K562 (cell line): ENCODE measurements around the gene PDGFC. TPM values are rescaled to one million over a fixed set of nuclear protein-coding genes. Genes with fewer than 3 reads are reported as not detected.

ENCODE experiments used
- ATAC-seq: fragments of 200-7000 bp; cut with Tn5 transposase; 3 replicates; pipeline ENCODE4 v1.9.1; 2020; ENCODE audit warnings: moderate library complexity
- BruUV-seq: library from RNA; stranded (reverse); fragments of 400-500 nt; replicated peaks from 2 replicates; lab custom pipeline; 2021; lab: Mats Ljungman, UMichigan
- CTCF ChIA-PET: fragments of 300-600 bp; formaldehyde crosslinking; extraction: SDS; loops from one replicate; lab custom pipeline; 2021; ENCODE audit warnings: low intra/inter-chr PET ratio; lab: Yijun Ruan, JAX
- POLR2A ChIA-PET: fragments of 300-600, 350-650 bp; sonication (Branson Sonifier 250); formaldehyde crosslinking; extraction: SDS; loops from one replicate; lab custom pipeline; 2021; ENCODE audit warnings: antibody characterized with exemption, inconsistent platforms; lab: Yijun Ruan, JAX
- DNase-seq, 4 experiments: peaks; one replicate each; pipeline versions ENCODE4 v3.0.0 to v3.0.0-alpha.2; 2011 to 2018; ENCODE audit warnings: low spot score in 3 of 4, mixed read lengths in 3 of 4; ENCODE audit errors: extremely low read depth in 1 of 4
- FAIRE-seq: peaks from 2 replicates; lab custom pipeline; 2011; peaks lifted over from hg19 to GRCh38; lab: Jason Lieb, UNC
- H2AFZ ChIP-seq: 2 replicates; pipeline ENCODE4 v1.6.0; 2011; ENCODE audit warnings: low read depth, low read length, control low read depth, inconsistent platforms
- H3K27ac ChIP-seq: fragments of 200-600 bp; 3 replicates; pipeline ENCODE4 v1.8.0; 2011; ENCODE audit warnings: low read depth, mild to moderate bottlenecking, control low read depth, inconsistent platforms, low read length, moderate library complexity, mixed read lengths; ENCODE audit errors: extremely low read depth
- H3K27me3 ChIP-seq, 2 experiments: fragments of 300-600 bp in 1 of 2; 2 replicates in 1 of 2; 3 replicates in 1 of 2; pipeline versions ENCODE4 v1.6.0 to v1.8.0; 2011; ENCODE audit warnings: inconsistent platforms in 2 of 2, low read length in 2 of 2, mild to moderate bottlenecking in 1 of 2, mixed read lengths in 1 of 2, moderate library complexity in 1 of 2; ENCODE audit not compliant: control insufficient read depth in 2 of 2, insufficient read depth in 2 of 2
- H3K36me3 ChIP-seq: fragments of 300-600 bp; 3 replicates; pipeline ENCODE4 v1.8.0; 2011; ENCODE audit warnings: mild to moderate bottlenecking, low read length, inconsistent platforms; ENCODE audit not compliant: control insufficient read depth, insufficient read depth
- H3K4me1 ChIP-seq, 2 experiments: fragments of 200-600 bp in 1 of 2; replicated peaks in 1 of 2; 2 replicates in 1 of 2; 3 replicates in 1 of 2; pipeline versions ENCODE4 v1.5.1 to v1.8.0; 2011; ENCODE audit warnings: inconsistent platforms in 2 of 2, low read length in 2 of 2, mild to moderate bottlenecking in 1 of 2, mixed read lengths in 1 of 2, moderate library complexity in 1 of 2; ENCODE audit not compliant: control insufficient read depth in 2 of 2, insufficient read depth in 2 of 2
- H3K4me2 ChIP-seq: 2 replicates; pipeline ENCODE4 v1.6.1; 2011; ENCODE audit warnings: low read length, control low read depth, inconsistent platforms, mixed read lengths; ENCODE audit not compliant: insufficient read depth
- H3K4me3 ChIP-seq: fragments of 200-600 bp; sonication (generic), shearing (Covaris generic); 2 replicates; pipeline ENCODE4 v1.5.1; 2016; ENCODE audit warnings: control low read depth, inconsistent platforms
- H3K79me2 ChIP-seq: fragments of 200-600 bp; 3 replicates; pipeline ENCODE4 v1.8.0; 2011; ENCODE audit warnings: low read length, inconsistent platforms; ENCODE audit not compliant: control insufficient read depth, insufficient read depth
- H3K9ac ChIP-seq, 2 experiments: 2 replicates each; pipeline versions ENCODE4 v1.6.0 to v1.6.1; 2011; ENCODE audit warnings: low read depth in 2 of 2, low read length in 2 of 2, control low read depth in 1 of 2, inconsistent platforms in 1 of 2, mild to moderate bottlenecking in 1 of 2, mixed read lengths in 1 of 2; ENCODE audit not compliant: insufficient read depth in 1 of 2
- H3K9me1 ChIP-seq: one replicate; pipeline ENCODE4 v1.6.0; 2011; ENCODE audit warnings: inconsistent platforms, mild to moderate bottlenecking, low read length, moderate library complexity; ENCODE audit not compliant: control insufficient read depth, insufficient read depth
- H3K9me3 ChIP-seq: replicated peaks from 2 replicates; pipeline ENCODE4 v1.5.1; 2011; ENCODE audit warnings: low read depth, low read length, inconsistent platforms; ENCODE audit not compliant: control insufficient read depth, insufficient read depth
- H4K20me1 ChIP-seq: replicated peaks from 2 replicates; pipeline ENCODE4 v1.6.1; 2011; ENCODE audit warnings: low read length, inconsistent platforms, mixed read lengths; ENCODE audit not compliant: control insufficient read depth, insufficient read depth
- BACH1 ChIP-seq: fragments of 200-800 bp; sonication (Bioruptor generic); IDR thresholded peaks from 2 replicates; pipeline ENCODE4 v1.6.1; 2016; ENCODE audit warnings: missing genetic modification characterization, missing compliant biosample characterization
- BDP1 ChIP-seq: IDR thresholded peaks from 3 replicates; pipeline ENCODE4 v1.6.1; 2011; ENCODE audit not compliant: insufficient read length, insufficient read depth
- BRF1 ChIP-seq: IDR thresholded peaks from 3 replicates; pipeline ENCODE4 v1.6.1; 2011; ENCODE audit warnings: borderline replicate concordance, mild to moderate bottlenecking; ENCODE audit not compliant: insufficient read length; ENCODE audit errors: extremely low read depth
- CEBPB ChIP-seq: fragments of 450-650 bp; IDR thresholded peaks from 2 replicates; pipeline ENCODE4 v1.6.1; 2016; ENCODE audit warnings: missing genetic modification characterization, missing compliant biosample characterization
- CEBPG ChIP-seq, 3 experiments: fragments of 200-800 bp in 1 of 3; sonication (Bioruptor generic) in 1 of 3; sonication (generic) in 1 of 3; formaldehyde crosslinking in 1 of 3; IDR thresholded peaks in 2 of 3; conservative IDR thresholded peaks in 1 of 3; 2 replicates each; pipeline versions ENCODE4 v1.6.1 to v1.8.0; 2016 to 2022; ENCODE audit warnings: missing compliant biosample characterization in 2 of 3, missing genetic modification characterization in 2 of 3, mild to moderate bottlenecking in 1 of 3, missing genetic modification reagents in 1 of 3
- EP400 ChIP-seq: fragments of 450-650 bp; IDR thresholded peaks from 2 replicates; pipeline ENCODE4 v1.6.1; 2017; ENCODE audit warnings: antibody characterized with exemption, mild to moderate bottlenecking, moderate library complexity
- HLTF ChIP-seq: fragments of 450-650 bp; IDR thresholded peaks from 2 replicates; pipeline ENCODE4 v1.6.1; 2016
- HMG20B ChIP-seq: fragments of 250-450 bp; sonication (Bioruptor Pico); IDR thresholded peaks from 2 replicates; pipeline ENCODE4 v1.5.0; 2021; ENCODE audit warnings: mild to moderate bottlenecking
- HNRNPLL ChIP-seq: fragments of 200-400 bp; formaldehyde crosslinking; IDR thresholded peaks from 2 replicates; pipeline ENCODE4 v1.6.1; 2017; ENCODE audit warnings: low read length, low read depth, mild to moderate bottlenecking; ENCODE audit not compliant: poor library complexity, severe bottlenecking
- MBD2 ChIP-seq: sonication (generic); IDR thresholded peaks from 2 replicates; pipeline ENCODE4 v1.6.1; 2016; ENCODE audit warnings: low read depth, borderline replicate concordance
- MCM5 ChIP-seq: fragments of 450-650 bp; IDR thresholded peaks from 2 replicates; pipeline ENCODE4 v1.6.1; 2016; ENCODE audit warnings: low read depth
- NR3C1 ChIP-seq: sonication (generic); formaldehyde crosslinking; IDR thresholded peaks from 2 replicates; pipeline ENCODE4 v1.8.1; 2022; ENCODE audit warnings: missing genetic modification reagents
- POLR3G ChIP-seq: IDR thresholded peaks from 2 replicates; pipeline ENCODE4 v1.6.1; 2011; ENCODE audit not compliant: insufficient read length, insufficient replicate concordance; ENCODE audit errors: extremely low read depth
- SIN3B ChIP-seq: fragments of 450-650 bp; IDR thresholded peaks from 2 replicates; pipeline ENCODE4 v1.6.1; 2017; ENCODE audit warnings: low read depth, mild to moderate bottlenecking, moderate library complexity
- SIX5 ChIP-seq, 2 experiments: IDR thresholded peaks; 2 replicates each; pipeline ENCODE4 v1.6.1; 2011; ENCODE audit warnings: low read length in 2 of 2, borderline replicate concordance in 1 of 2, low read depth in 1 of 2, mild to moderate bottlenecking in 1 of 2, moderate library complexity in 1 of 2; ENCODE audit not compliant: insufficient read depth in 1 of 2
- STAT5A ChIP-seq: IDR thresholded peaks from 2 replicates; pipeline ENCODE4 v1.6.1; 2012; ENCODE audit warnings: low read length, inconsistent platforms, borderline replicate concordance
- STAT6 ChIP-seq: sonication (generic); formaldehyde crosslinking; IDR thresholded peaks from 2 replicates; pipeline ENCODE4 v1.8.1; 2023; ENCODE audit warnings: mild to moderate bottlenecking, missing genetic modification reagents
- ZNF143 ChIP-seq: sonication (generic); formaldehyde crosslinking; IDR thresholded peaks from 2 replicates; pipeline ENCODE4 v1.9.0; 2022; ENCODE audit warnings: mild to moderate bottlenecking, missing genetic modification reagents
- ZNF347 ChIP-seq: fragments of 450-650 bp; formaldehyde crosslinking; IDR thresholded peaks from 2 replicates; pipeline ENCODE4 v1.4.0; 2020; ENCODE audit warnings: low read depth, mild to moderate bottlenecking, moderate library complexity
- ZNF408 ChIP-seq: fragments of 250-450 bp; sonication (Bioruptor Pico); IDR thresholded peaks from 2 replicates; pipeline ENCODE4 v1.4.0; 2020; ENCODE audit warnings: low read depth, mild to moderate bottlenecking, moderate library complexity
- WGBS: fragments of 100-300 bp; shearing (Covaris generic); methylation state at CpG from one replicate; pipeline ENCODE4 v1.1.6; 2016; ENCODE audit warnings: low coverage, mixed read lengths; ENCODE audit not compliant: insufficient coverage; ENCODE audit errors: missing lambda C conversion rate; 5-methylcytosine and 5-hydroxymethylcytosine counted together
- in situ Hi-C: fragments of 300-500 bp; cut with MboI; formaldehyde crosslinking; loops from 4 replicates; pipeline ENCODE4 v1.15.0; 2018; ENCODE audit warnings: inconsistent platforms, mixed read lengths
- intact Hi-C: fragments of 100-400 bp; cut with micrococcal nuclease; formaldehyde crosslinking; loops from 2 replicates; pipeline ENCODE4 v1.14.2; 2022
- polyA plus RNA-seq, 8 experiments: library from polyadenylated mRNA; depleted of rRNA in 4 of 8; stranded (reverse) in 5 of 8; unstranded in 3 of 8; fragments of >200 nt; fragmentation: Nextera tagmentation in 2 of 8; fragmentation: Illumina TruSeq in 1 of 8; extraction: Ambion mirVana in 2 of 8; extraction: Trizol in 1 of 8; gene quantifications; 2 replicates each; pipeline versions ENCODE4 v1.2.1 to v1.2.3, GENCODE V29; 2011 to 2014; ENCODE audit warnings: inconsistent platforms in 1 of 8, missing spikeins in 1 of 8
- total RNA-seq, 7 experiments: library from RNA; depleted of rRNA in 6 of 7; stranded (reverse); fragments of >200 nt in 6 of 7; fragmentation: Illumina TruSeq in 2 of 7; extraction: Trizol in 2 of 7; gene quantifications; 2 replicates each; pipeline versions ENCODE4 v1.2.1 to v1.2.3, GENCODE V29; 2011 to 2021; ENCODE audit warnings: low replicate concordance in 1 of 7

Gene PDGFC
- total and polyA plus RNA-seq, 9 of the 15 experiments (the other 6 are each of a cell fraction or from before 2014, with no cell fraction given), result not detected

DNA sequence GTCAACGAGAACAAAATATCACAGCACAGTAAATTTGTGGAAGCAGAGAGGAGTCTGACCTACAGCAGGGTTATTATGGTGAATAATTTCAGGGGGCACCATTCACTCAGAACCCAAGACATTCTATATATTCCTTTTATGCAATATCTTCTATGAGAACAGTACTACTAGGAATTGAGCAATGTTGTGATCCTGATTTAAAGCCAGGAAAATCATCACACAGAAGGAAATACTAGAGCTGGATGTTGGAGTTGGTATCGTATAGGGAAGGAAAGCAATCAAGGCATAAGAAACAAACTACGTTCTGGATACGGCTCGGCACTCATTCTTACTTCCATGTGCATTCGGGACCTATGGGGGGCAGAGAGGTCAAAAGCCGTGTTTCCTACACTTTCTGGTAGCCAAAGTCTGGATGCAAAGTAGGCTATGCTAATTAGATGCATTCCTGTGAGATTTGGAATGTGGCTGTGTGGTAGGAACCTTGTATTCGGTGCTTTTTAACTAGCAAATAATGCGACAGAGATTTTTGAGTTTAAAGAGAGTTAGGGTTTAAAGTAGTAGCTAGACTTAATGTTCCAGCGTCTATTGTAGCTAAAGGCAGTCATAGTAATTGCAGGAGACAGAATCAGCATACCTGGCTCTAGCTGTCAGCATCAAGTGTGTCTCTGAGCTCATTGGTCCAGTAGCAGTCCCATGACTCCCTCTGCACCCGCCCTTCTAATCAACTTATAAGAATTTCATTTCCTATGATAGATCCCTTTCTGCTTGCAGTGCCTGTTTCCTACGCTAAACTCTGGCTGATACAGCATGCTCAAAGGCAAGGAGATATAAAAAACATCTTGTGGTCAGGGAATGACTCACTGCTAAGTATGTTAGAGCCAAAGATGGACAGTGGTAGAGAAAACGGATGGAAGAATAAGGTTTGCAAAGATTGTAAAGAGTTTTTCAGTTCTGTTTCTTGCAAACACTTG, 43.3 kb upstream of the PDGFC start:
- WGBS, result under 1% methylated on average over 13 of the region's 13 CpGs
- H3K4me3 ChIP-seq, result no peak overlapping the region
- H2AFZ ChIP-seq, result no peak overlapping the region
- CTCF ChIA-PET, result no interaction called here
- in situ Hi-C loops (no loop called here), intact Hi-C loops (no loop called here)
- no peak for ATAC-seq
- H3K79me2 ChIP-seq, result no peaks in the 10 kb centered on the region
- no peaks in the 10 kb centered on the region for H4K20me1 ChIP-seq
- POLR2A ChIA-PET, result no interaction called here
- H3K9me1 ChIP-seq, result no peaks in the 10 kb centered on the region
- no peaks in the 10 kb centered on the region for H3K27me3 ChIP-seq
- no TSS peak for BruUV-seq
- no peaks in the 10 kb centered on the region for H3K9me3 ChIP-seq
- no peak for TF ChIP-seq BACH1 (tag)
- TF ChIP-seq HMG20B (CRISPR knock-in tag), result no peak
- no peak for TF ChIP-seq SIN3B
- TF ChIP-seq HNRNPLL, result no peak
- TF ChIP-seq BRF1, result no peak
- TF ChIP-seq CEBPG (CRISPR knock-in tag; IDR thresholded peaks at IDR 0.05), result no peak
- no peak for TF ChIP-seq CEBPG (tag; conservative IDR thresholded peaks at IDR 0.05 in 1 of 2, IDR thresholded peaks at IDR 0.05 in 1 of 2)
- TF ChIP-seq CEBPB, result no peak
- TF ChIP-seq BDP1, result no peak
- no peak for TF ChIP-seq MBD2
- no peak for TF ChIP-seq POLR3G
- TF ChIP-seq SIX5 (IDR thresholded peaks at IDR 0.05; ENCODE audit: borderline replicate concordance in 1 of 2, insufficient read depth in 1 of 2, low read depth in 1 of 2, low read length in 2 of 2), result no peak
- TF ChIP-seq ZNF143 (CRISPR knock-in tag), result no peak
- no peak for TF ChIP-seq STAT6 (CRISPR knock-in tag)
- TF ChIP-seq ZNF347, result no peak
- TF ChIP-seq MCM5, result no peak
- no peak for TF ChIP-seq EP400
- no peak for TF ChIP-seq NR3C1 (CRISPR knock-in tag)
- TF ChIP-seq HLTF, result no peak
- no peak for TF ChIP-seq STAT5A
- TF ChIP-seq ZNF408 (CRISPR knock-in tag), result no peak
- no peaks in the 10 kb centered on the region for H3K36me3 ChIP-seq
- no peaks in the 10 kb centered on the region for H3K4me1 ChIP-seq
- no peak overlapping the region for H3K4me2 ChIP-seq
- no peak overlapping the region for H3K9ac ChIP-seq
- H3K27ac ChIP-seq, result no peak overlapping the region
- FAIRE-seq, result no peak
- no peak for DNase-seq
